H1 (cell line): ENCODE data around the gene PLEKHM1. TPM values are rescaled to one million over a fixed set of nuclear protein-coding genes. Genes with fewer than 3 reads are reported as not detected.
"Not testable (repeated sequence)": the region's sequence is repeated elsewhere in the genome, so short reads cannot be mapped to it uniquely, and the experiment has no call there.

Experiments used
- CTCF ChIA-PET: fragments of 300-600 bp; sonication (Branson Sonifier 250); formaldehyde crosslinking; loops from one replicate; lab custom pipeline; 2021; ENCODE audit not compliant: partially characterized antibody; lab: Charles Lee
- POLR2A ChIA-PET: fragments of 300-600 bp; sonication (Branson Sonifier 250); formaldehyde crosslinking; loops from one replicate; lab custom pipeline; 2021; ENCODE audit warnings: inconsistent platforms; ENCODE audit not compliant: partially characterized antibody; lab: Charles Lee
- DNase-seq, 2 experiments: peaks; one replicate each; pipeline versions ENCODE4 v3.0.0 to v3.0.0-alpha.2; 2010 to 2022; ENCODE audit warnings: low spot score in 2 of 2, low read depth in 1 of 2, mixed read lengths in 1 of 2
- FAIRE-seq: peaks from 2 replicates; lab custom pipeline; 2011; peaks lifted over from hg19 to GRCh38; lab: Jason Lieb, UNC
- H2AFZ ChIP-seq: 2 replicates; pipeline ENCODE4 v1.8.1; 2012; ENCODE audit warnings: low read length, inconsistent platforms
- H2AK5ac ChIP-seq: 2 replicates; pipeline ENCODE4 v1.6.1; 2013; ENCODE audit warnings: low read depth, low read length
- H2BK120ac ChIP-seq: replicated peaks from 2 replicates; pipeline ENCODE3; 2013; ENCODE audit warnings: low read depth, low read length, inconsistent platforms
- H2BK12ac ChIP-seq: 2 replicates; pipeline ENCODE4 v1.6.1; 2013; ENCODE audit warnings: low read depth, low read length
- H2BK15ac ChIP-seq: 2 replicates; pipeline ENCODE4 v1.6.1; 2013; ENCODE audit warnings: low read length
- H2BK20ac ChIP-seq: 2 replicates; pipeline ENCODE4 v1.6.1; 2013; ENCODE audit warnings: low read length
- H2BK5ac ChIP-seq: 2 replicates; pipeline ENCODE4 v1.6.1; 2013; ENCODE audit warnings: low read depth, low read length
- H3K14ac ChIP-seq: 2 replicates; pipeline ENCODE4 v1.6.1; 2013; ENCODE audit warnings: inconsistent platforms; ENCODE audit not compliant: insufficient read length
- H3K18ac ChIP-seq: 2 replicates; pipeline ENCODE4 v1.6.1; 2013; ENCODE audit warnings: low read length; ENCODE audit errors: extremely low read depth
- H3K23ac ChIP-seq: 2 replicates; pipeline ENCODE4 v1.6.1; 2013; ENCODE audit warnings: inconsistent platforms; ENCODE audit not compliant: insufficient read length
- H3K23me2 ChIP-seq: 2 replicates; pipeline ENCODE4 v1.6.1; 2013; ENCODE audit warnings: low read depth, low read length
- H3K27ac ChIP-seq: 2 replicates; pipeline ENCODE4 v1.6.1; 2011; ENCODE audit warnings: low read depth, low read length, inconsistent platforms
- H3K27me3 ChIP-seq, 4 experiments: replicated peaks in 1 of 4; 1 replicate in 1 of 4; 2 replicates in 3 of 4; pipeline versions ENCODE4 v1.6.1 to v1.8.1; 2011 to 2013; ENCODE audit warnings: low read length in 3 of 4, mild to moderate bottlenecking in 3 of 4, inconsistent platforms in 2 of 4, mixed read lengths in 2 of 4, moderate library complexity in 1 of 4; ENCODE audit not compliant: control insufficient read depth in 3 of 4, insufficient read depth in 3 of 4; ENCODE audit errors: extremely low read depth in 1 of 4
- H3K36me3 ChIP-seq, 4 experiments: 2 replicates each; pipeline versions ENCODE4 v1.6.1 to v1.8.1; 2011 to 2013; ENCODE audit warnings: mild to moderate bottlenecking in 4 of 4, low read length in 3 of 4, moderate library complexity in 2 of 4, control low read depth in 1 of 4, inconsistent platforms in 1 of 4; ENCODE audit not compliant: insufficient read depth in 4 of 4, control insufficient read depth in 2 of 4
- H3K4ac ChIP-seq: replicated peaks from 2 replicates; pipeline ENCODE3; 2013; ENCODE audit warnings: low read length, low read depth, mixed read lengths, inconsistent platforms; ENCODE audit not compliant: insufficient read length
- H3K4me1 ChIP-seq, 4 experiments: replicated peaks in 1 of 4; 1 replicate in 1 of 4; 2 replicates in 3 of 4; pipeline versions ENCODE4 v1.6.1 to v1.8.1; 2011 to 2013; ENCODE audit warnings: low read length in 3 of 4, inconsistent platforms in 2 of 4, mixed read lengths in 1 of 4; ENCODE audit not compliant: insufficient read depth in 4 of 4, control insufficient read depth in 3 of 4
- H3K4me2 ChIP-seq, 2 experiments: 2 replicates each; pipeline versions ENCODE4 v1.6.1 to v1.8.1; 2011 to 2013; ENCODE audit warnings: low read depth in 2 of 2, low read length in 2 of 2, control low read depth in 1 of 2, inconsistent platforms in 1 of 2, mild to moderate bottlenecking in 1 of 2; ENCODE audit not compliant: insufficient read depth in 1 of 2
- H3K4me3 ChIP-seq, 4 experiments: fragments of 200-600, 300-600 bp in 1 of 4; sonication (generic), shearing (Covaris generic), sonication (Bioruptor Twin) in 1 of 4; 2 replicates each; pipeline versions ENCODE4 v1.5.1 to v1.8.1; 2011 to 2016; ENCODE audit warnings: low read length in 4 of 4, low read depth in 3 of 4, control low read depth in 2 of 4, inconsistent platforms in 2 of 4, mild to moderate bottlenecking in 2 of 4, mixed read lengths in 1 of 4, moderate library complexity in 1 of 4; ENCODE audit not compliant: insufficient read depth in 2 of 4; ENCODE audit errors: extremely low read depth in 1 of 4
- H3K56ac ChIP-seq: replicated peaks from 2 replicates; pipeline ENCODE3; 2013; ENCODE audit warnings: low read depth, mild to moderate bottlenecking, mixed read lengths, low read length, inconsistent platforms; ENCODE audit not compliant: insufficient read length
- H3K79me1 ChIP-seq: 2 replicates; pipeline ENCODE4 v1.6.1; 2013; ENCODE audit warnings: low read depth, low read length, control low read depth
- H3K79me2 ChIP-seq, 2 experiments: 2 replicates each; pipeline versions ENCODE4 v1.6.1 to v1.8.1; 2012 to 2013; ENCODE audit warnings: low read length in 2 of 2, mild to moderate bottlenecking in 2 of 2, inconsistent platforms in 1 of 2; ENCODE audit not compliant: insufficient read depth in 2 of 2, control insufficient read depth in 1 of 2
- H3K9ac ChIP-seq, 4 experiments: replicated peaks in 1 of 4; 1 replicate in 1 of 4; 2 replicates in 3 of 4; pipeline versions ENCODE4 v1.6.1 to v1.8.1; 2011 to 2013; ENCODE audit warnings: low read depth in 3 of 4, low read length in 3 of 4, control low read depth in 2 of 4, mild to moderate bottlenecking in 2 of 4, moderate library complexity in 2 of 4, inconsistent platforms in 1 of 4; ENCODE audit errors: extremely low read depth in 1 of 4
- H3K9me3 ChIP-seq, 2 experiments: 2 replicates each; pipeline versions ENCODE4 v1.6.1 to v1.8.1; 2012 to 2013; ENCODE audit warnings: mild to moderate bottlenecking in 2 of 2, moderate library complexity in 2 of 2, control low read depth in 1 of 2, inconsistent platforms in 1 of 2, low read depth in 1 of 2, low read length in 1 of 2, mixed read lengths in 1 of 2; ENCODE audit not compliant: insufficient read depth in 2 of 2
- H4K20me1 ChIP-seq, 2 experiments: replicated peaks in 1 of 2; 2 replicates each; pipeline versions ENCODE3 to v1.8.1; 2011 to 2013; ENCODE audit warnings: inconsistent platforms in 2 of 2, low read length in 2 of 2, mild to moderate bottlenecking in 1 of 2; ENCODE audit not compliant: insufficient read depth in 2 of 2, control insufficient read depth in 1 of 2
- H4K5ac ChIP-seq: 2 replicates; pipeline ENCODE4 v1.6.1; 2013; ENCODE audit warnings: low read length, low read depth, mixed read lengths, inconsistent platforms; ENCODE audit not compliant: insufficient read length
- H4K8ac ChIP-seq: 2 replicates; pipeline ENCODE4 v1.8.0; 2013; ENCODE audit warnings: mild to moderate bottlenecking, moderate library complexity, low read length, inconsistent platforms; ENCODE audit not compliant: insufficient read depth; ENCODE audit errors: extremely low read depth
- H4K91ac ChIP-seq: replicated peaks from 2 replicates; pipeline ENCODE3; 2013; ENCODE audit warnings: low read length, mixed read lengths, inconsistent platforms; ENCODE audit not compliant: insufficient read length
- WGBS, 2 experiments: shearing (Covaris generic) in 1 of 2; methylation state at CpG; one replicate each; pipeline versions ENCODE4 v1.1.6 to v1.1.7; 2013 to 2015; ENCODE audit warnings: low lambda C conversion rate in 2 of 2, mixed read lengths in 2 of 2, inconsistent platforms in 1 of 2, low coverage in 1 of 2, missing lambda C conversion rate in 1 of 2; ENCODE audit not compliant: insufficient replicate concordance in 2 of 2, insufficient coverage in 1 of 2, insufficient read length in 1 of 2; ENCODE audit errors: extremely low coverage in 1 of 2, missing lambda C conversion rate in 1 of 2; 5-methylcytosine and 5-hydroxymethylcytosine counted together
- polyA plus RNA-seq, 7 experiments: library from polyadenylated mRNA; depleted of rRNA in 3 of 7; stranded (reverse) in 5 of 7; unstranded in 2 of 7; fragments of >200 nt in 5 of 7; fragments of 200-250 nt in 2 of 7; gene quantifications; 1 replicate in 5 of 7; 2 replicates in 1 of 7; 4 replicates in 1 of 7; pipeline versions ENCODE4 v1.2.1 to v1.2.3, GENCODE V29; 2011 to 2013; ENCODE audit warnings: missing spikeins in 2 of 7, mixed read lengths in 2 of 7
- total RNA-seq: library from RNA; stranded (reverse); fragmentation: NEBNext Ultra II Directional; extraction: Animal tissue kit (Norgen Biotek cat#: 25700); gene quantifications from 2 replicates; pipeline ENCODE4 v1.2.1, GENCODE V29; 2021

PLEKHM1 gene
- total and polyA plus RNA-seq, 2 of the 8 experiments (the other 6 are each of a cell fraction or from before 2014, with no cell fraction given) = 7.6 to 17.9 TPM

DNA sequence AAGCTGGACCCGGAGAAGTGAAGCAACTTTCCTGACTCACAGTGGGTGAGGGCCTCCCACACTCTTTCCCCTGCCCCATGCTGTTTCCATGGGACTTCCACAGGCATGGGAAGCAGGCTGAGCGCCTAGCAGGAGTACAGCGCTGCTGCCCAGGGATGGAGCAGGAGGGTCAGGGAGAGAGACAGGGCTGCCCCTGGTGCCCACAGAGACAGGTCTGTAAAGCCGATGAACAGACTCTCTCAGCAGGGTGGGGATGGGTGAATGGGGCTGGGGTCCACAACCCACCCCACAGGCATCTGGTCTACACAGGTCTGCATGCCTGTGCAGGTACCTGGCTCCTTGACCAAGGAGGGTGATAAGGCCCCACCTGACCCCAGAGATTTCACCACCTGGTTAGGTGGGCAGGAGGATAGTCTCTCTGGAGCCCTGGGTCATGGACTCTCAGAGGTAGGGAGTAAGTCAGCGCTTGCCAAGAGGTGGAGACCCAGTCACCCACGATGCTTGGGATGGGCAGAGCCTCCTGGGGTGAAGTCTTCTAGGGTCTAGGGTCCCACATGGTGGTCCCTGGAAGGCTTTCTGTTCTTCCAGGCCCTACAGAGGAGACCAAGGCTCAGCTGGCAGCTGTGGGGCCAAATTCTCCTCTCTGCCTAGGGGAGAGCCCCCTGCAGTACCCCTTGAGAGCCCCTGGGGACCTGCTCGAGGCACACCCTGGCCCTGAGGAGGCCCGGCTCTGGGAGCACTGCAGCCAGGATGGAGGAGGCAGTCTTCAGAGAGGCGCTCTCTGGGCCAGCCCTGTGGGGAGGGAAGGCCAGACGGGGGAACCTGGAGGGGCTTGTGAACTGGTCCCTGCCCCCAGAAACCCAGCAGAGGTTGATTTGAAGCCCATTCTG is 46.9 kb downstream of the PLEKHM1 start:
- H4K91ac ChIP-seq, DNase-seq, H3K79me1 ChIP-seq, H3K4ac ChIP-seq, H4K20me1 ChIP-seq, H2AFZ ChIP-seq, H3K36me3 ChIP-seq, H4K5ac ChIP-seq, H3K27ac ChIP-seq, H3K18ac ChIP-seq, H3K79me2 ChIP-seq, H2BK20ac ChIP-seq, H3K56ac ChIP-seq, CTCF ChIA-PET, H4K8ac ChIP-seq, H2AK5ac ChIP-seq, H3K9me3 ChIP-seq, H3K14ac ChIP-seq, H2BK15ac ChIP-seq, H2BK120ac ChIP-seq, POLR2A ChIA-PET, FAIRE-seq, H3K27me3 ChIP-seq, H3K23ac ChIP-seq, H2BK12ac ChIP-seq, H3K23me2 ChIP-seq, H3K4me2 ChIP-seq, H3K4me1 ChIP-seq, H3K9ac ChIP-seq, H3K4me3 ChIP-seq, H2BK5ac ChIP-seq: not testable (repeated sequence)
- WGBS, 2 experiments = 81% methylated on average over 6 of the region's 10 CpGs; no CpG with 5 or more reads in 1 of the 2 experiments
